HG02970 (cell line): ENCODE data around the gene TMEM243.
"Not testable (repeated sequence)": the region's sequence is repeated elsewhere in the genome, so short reads cannot be mapped to it uniquely, and the experiment has no call there.

ENCODE experiments used
- ATAC-seq: cut with Tn5 transposase; IDR thresholded peaks from one replicate; pipeline ENCODE4 v1.9.1; 2021; ENCODE audit warnings: mild to moderate bottlenecking, moderate library complexity, moderate number of reproducible peaks; ENCODE audit not compliant: unreplicated experiment, low FRiP score

TMEM243 gene, protein sequence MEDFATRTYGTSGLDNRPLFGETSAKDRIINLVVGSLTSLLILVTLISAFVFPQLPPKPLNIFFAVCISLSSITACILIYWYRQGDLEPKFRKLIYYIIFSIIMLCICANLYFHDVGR

DNA sequence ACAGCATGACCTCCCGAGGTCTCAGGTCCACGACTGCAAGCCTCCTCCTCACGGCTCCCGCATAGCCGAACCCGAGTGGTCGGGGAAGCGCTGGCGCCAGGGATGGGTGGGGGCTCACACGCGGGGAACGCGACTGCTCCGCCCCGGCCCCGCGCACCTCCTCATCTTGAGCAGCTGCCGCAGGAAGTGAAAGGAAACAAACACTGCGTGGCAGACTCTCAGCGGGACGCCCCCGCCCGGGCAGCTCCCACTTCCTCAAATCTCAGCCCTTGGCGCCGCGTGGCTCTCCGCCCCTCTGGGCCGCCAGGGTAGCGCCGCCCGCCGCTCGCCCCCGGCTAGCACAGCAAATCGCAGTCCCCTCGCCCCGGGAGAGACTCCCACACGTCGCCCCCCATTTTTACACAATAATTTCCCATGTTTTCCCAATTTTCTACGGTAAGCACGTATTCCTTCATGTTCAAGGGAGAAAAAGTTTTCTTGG lies at the start of gene TMEM243:
TMEM243 (minus strand) TSS at position 188 of the 481 bp plus-strand sequence. CDS start 229 bp downstream, outside the sequence.
- ATAC-seq = peak; percentile 55

DNA sequence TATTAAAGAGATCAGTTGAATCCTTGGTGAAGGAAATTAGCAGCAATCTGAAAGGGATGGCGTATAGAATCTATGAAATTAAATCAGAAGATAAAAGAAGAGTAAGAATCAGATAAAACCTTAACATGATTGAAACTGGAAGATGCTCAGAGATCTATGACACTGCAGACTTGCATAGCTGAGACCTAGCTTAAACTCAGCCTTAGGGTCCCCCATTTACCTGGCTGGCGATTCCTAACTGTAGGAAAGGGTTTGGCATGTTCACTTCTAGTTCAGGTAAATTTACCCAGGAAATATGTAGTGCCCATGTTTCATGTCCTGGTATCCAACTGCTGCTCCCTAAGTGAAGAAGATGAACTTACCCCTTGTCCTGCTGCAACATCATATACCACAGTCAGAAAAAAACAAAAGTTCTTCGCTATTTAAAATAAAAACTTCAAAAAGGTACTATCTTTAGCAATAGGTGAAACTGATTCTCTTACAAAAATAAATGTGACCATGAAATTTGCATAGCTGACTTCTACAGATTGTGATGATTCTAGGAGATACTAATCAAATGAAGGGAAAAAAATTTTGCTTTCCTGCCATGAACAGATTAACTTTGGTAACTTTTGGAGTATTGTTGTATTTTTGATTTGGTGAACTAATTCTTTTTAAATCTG lies 47.8 kb upstream of the TMEM243 start:
- no peak for ATAC-seq

DNA sequence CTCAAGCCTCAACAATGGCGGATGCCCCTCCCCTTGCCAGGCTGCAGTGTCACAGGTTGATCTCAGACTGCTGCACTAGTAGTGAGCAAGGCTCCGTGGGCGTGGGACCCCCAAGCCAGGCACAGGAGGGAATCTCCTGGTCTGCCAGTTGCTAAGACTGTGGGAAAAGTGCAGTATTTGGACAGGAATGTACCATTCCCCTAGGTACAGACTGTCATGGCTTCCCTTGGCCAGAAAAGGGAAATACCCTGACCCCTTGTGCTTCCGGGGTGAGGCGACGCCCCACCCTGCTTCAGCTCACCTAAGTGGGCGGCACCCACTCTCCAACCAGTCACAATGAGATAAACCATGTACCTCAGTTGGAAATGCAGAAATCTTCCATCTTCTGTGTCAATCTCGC lies 44.0 kb upstream of the TMEM243 start:
- ATAC-seq = no peak

DNA sequence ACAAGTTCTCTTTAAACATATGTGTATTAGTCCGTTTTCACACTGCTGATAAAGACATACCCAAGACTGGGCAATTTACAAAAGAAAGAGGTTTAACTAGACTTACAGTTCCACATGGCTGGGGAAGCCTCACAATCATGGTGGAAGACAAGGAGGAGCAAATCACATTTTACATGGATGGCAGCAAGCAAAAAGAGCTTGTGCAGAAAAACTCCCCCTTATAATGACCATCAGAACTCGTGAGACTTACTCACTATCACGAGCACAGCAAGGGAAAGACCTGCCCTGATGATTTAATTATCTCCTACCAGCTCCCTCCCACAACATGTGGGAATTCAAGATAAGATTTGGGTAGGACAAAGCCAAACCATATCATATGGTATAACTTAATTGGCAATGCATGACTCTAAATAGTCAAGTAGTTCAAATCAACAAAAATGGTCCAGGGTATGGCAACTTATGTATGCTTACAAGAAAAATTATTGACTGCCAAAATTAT lies 34.1 kb upstream of the TMEM243 start:
- ATAC-seq = no peak

DNA sequence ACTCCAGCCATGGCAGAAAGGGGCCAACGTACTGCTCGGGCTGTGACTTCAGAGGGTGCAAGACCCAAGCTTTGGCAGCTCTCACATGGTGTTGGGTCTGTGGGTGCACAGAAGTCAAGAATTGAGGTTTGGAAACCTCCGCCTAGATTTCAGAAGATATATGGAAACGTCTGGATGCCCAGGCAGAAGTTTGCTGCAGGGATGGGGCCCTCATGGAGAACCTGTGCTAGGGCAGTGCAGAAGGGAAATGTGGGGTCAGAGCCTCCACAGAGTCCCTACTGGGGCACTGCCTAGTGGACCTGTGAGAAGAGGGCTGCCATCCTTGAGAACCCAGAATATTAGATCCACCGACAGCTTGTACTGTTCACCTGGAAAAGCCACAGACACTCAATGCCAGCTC lies 26.1 kb upstream of the TMEM243 start:
- not testable (repeated sequence) for ATAC-seq

DNA sequence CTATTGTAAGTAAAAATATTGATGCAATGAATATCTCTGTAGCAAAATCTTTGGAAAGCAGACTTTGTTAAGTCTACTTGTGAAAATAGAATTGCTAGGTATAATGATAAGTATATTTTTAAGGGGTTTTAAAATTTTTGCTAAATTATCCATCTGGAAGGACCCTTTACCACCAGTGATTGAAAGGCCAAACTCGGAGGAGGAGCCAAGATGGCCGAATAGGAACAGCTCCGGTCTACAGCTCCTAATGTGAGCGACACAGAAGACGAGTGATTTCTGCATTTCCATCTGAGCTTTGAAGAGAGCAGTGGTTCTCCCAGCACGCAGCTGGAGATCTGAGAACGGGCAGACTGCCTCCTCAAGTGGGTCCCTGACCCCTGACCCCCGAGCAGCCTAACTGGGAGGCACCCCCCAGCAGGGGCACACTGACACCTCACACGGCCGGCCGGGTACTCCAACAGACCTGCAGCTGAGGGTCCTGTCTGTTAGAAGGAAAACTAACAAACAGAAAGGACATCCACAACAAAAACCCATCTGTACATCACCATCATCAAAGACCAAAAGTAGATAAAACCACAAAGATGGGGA lies 19.0 kb upstream of the TMEM243 start:
- ATAC-seq = not testable (repeated sequence)

DNA sequence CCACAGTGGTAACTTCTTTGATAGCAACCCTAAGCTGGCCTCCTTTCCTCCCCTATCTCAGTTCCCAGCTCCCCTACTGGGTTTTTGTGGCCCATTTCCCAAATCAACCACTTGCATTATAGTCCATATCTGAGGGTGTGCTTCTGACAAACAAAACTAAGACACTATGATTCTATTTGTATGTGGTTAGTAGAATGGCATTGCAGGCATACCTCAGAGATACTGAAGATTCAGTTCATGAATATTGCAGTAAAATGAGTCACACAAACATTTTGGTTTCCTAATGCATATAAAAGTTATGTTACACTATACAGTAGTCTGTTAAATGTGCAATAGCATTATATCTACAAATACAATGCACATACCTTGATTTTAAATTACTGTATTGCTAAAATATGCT lies 15.4 kb upstream of the TMEM243 start:
- ATAC-seq = no peak

DNA sequence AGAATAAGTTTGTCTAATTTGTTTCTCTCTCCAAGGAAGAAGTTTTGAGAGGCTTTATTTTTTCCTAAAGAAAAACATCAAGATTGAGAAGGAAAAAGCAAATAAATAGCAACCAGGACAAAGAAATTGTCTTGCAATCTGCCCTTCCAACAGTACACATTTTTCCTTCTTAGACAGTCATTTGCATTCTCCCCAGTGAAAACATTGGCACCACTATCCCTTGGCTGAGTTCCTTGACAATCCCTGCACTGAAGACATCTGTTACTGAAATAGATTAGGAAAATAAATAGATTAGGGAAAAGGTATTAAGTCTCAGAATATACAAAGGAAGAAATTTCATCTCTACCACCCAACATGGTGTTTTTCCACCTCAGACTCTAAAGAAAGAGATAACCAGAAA lies 12.2 kb upstream of the TMEM243 start:
- ATAC-seq = no peak

DNA sequence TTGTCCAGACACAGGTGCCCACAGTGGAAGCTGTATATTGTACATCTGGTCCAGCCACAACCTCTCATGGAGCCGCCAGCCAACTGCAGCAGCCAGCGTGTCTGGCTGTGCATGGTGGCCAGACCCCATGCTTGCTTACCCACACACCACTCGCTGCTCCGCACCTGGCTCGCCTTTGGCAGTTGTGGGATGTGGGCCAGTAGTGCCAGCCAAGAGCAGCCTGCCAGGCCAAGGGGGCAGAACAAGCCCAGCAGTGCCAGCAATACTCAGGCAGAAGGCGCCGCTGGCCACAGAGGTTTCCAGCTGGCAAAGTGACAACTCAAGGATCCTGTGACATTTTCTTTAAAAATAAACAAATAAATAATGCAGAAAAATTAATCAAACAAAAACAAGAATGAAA lies 11.7 kb upstream of the TMEM243 start:
- no peak for ATAC-seq

DNA sequence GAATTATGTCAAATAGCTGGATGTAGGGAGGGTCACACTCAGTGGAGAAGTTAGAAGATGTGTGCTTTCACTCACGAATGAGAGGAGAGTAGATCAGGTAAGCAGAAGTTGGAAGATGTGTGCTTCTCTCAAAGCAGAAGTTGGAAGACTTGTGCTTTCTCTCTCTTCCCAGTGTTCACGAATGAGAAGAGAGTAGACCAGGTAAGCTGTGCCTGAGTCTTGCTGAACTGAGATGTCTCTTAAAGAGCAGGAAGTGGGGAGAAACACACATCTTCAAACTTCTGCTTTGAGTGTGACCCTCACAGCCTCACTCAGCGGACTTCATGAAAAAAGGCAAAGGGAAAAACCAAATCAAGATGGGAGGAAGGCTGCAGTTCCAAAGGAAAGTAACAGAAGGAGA lies 7.0 kb upstream of the TMEM243 start:
- ATAC-seq = no peak

DNA sequence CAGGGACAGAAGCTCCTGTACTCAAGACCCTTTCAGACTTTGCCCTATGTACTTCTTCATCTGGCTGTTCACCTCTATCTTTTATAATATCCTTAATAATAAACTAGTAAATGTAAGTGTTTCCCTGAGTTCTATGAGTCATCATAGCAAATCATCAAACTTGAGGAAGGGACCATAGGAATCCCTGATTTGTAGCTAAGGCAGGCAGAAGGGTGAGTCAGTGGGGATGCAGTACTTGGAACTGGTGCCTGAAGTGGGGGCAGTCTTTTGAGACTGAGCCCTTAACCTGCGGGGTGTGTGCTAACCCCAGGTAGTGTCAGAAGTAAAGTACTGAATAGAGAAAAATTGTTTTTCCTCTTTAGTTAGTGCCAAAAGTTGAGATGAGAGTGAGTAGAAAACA lies 6.2 kb upstream of the TMEM243 start:
- no peak for ATAC-seq

DNA sequence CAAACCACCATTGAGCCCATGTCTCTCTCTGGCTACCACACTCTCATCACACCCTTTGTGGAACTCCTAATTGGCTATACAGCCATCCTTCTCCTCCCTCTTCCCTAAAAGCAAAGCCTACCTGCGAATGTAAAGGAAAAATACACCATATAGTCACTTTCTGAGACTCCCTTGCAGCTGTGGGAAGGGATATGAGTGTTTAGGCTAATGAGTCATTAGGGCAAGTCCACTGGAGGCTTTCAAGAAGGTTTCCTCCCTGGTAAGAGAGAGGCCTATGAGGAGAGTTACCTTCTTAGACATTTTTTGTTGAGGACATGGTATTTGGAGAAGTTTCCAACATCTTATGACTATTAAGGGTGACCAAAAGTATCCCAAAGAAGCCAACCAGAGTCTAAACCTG lies 4.1 kb upstream of the TMEM243 start:
- ATAC-seq = no peak

DNA sequence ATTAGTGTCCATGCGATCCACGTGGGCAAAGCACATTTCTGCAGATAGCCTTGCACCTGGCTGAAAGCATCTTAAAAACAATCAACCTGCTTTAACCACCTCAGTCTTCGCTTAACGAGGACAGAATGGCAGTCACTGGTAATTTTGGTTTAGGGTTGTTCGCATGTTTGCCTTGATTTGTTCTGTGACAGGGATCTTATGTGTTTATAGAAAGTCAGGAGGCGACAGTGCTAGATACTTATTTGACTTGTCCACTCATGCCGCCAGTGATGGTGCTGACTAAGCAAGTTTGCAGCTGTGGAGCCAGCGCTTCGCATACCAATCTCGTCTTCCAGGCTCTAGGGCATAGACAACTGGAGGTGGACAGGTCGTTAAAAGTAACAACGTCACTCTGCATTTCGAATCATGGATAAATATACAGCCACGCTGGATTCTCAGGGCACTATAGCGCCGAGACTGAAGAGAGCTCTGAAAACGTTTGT lies 1.2 kb upstream of the TMEM243 start:
- ATAC-seq = no peak

DNA sequence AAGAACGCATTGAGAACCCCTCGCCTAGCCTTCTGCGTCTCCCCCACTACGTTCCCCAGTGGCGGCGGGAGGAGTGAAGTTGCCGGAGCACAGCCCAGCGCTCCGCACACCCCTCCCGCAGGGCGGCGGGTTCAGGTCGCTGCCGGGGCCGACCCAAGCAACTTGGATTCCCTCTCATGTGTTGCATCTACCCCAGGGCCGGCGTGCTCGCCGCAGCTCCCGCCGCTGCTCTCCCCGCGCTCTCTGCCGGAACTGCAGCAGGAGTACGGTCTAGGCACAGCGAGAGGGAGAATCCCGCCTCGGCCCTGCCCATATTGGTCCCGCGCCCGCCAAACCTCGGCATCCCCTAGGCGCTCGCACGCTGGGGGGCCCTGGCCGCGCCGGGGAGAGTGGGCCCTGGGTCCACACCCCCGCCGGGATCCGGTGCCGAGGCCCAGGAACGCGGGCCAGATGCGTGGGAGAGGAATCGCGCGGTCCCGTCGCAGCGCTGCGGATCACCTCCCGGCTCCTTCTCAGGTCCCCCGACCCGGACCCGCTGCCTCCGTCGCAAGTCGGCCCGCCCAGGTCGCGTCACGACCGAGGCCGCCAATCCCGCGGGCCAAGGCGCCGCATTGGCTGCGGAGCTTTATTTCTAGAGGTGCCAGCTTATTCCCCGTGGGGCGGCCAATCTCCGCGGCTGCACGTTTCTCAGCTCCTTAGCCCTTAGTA lies 648 bp upstream of the TMEM243 start:
- ATAC-seq = peak; percentile 31

DNA sequence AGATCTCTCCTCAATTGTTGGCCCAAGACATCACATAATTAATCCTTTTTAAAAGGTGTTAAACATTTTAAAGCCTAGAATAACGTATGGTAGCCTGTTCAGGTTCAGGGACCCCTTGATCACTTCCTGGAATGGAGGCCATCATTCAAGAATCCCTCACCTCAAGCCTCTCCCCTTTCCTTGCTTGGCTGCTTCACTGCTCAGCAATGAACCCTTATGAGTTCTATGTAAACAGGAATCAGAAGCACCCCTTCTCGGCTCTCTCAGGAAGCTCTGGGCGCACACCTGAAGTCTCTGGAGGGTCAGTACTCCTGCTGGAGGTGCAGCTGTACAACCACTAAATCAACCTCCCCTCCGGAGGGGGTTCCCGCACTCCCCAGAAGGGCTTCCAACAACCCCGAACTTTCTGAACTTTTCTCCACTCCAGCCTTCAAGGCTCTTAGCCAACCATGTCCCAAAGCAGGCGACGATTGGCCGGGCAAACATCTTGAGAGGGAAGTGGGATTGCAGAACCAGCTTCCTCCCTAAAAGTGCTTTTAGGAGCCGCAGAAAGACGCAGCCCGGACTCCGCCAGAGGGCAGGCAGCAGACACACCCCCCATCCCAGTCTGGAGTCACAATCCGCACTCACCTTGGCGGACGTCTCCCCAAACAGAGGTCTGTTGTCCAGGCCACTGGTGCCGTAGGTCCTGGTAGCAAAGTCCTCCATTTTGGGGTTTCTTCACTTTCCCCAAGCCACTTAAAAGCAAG lies 562 bp downstream of the TMEM243 start:
- ATAC-seq = peak; percentile 0

DNA sequence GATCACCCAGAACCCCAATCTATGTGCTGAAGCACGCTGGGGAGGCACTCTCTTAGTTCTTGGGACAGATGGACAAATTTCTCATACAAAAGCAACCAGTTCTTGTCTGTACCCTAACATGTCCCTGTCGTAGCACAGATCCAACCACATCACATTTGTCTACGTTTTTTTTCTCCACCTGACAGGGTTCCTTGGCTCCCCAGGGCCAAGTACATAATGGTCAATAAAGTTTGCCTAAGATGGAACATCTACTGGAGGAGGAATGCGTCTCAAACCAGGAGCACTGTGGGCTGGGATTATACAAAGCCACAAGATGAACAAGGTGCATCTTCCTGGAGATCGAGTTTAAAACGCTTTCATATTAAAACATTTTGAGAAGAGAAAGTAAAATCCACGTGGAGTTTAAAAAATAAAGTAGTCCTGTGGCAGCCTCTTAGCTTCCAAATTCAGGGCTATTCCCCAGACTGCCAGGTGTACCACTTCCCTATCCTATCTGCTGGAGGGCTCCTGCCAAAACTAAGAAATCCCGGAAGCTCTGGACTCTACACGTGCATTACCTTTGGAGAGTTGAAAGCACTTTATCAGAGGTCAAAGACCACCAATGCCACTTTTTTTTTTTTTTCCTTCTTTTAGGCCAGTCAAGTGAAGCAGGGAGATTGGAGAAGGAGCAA lies 1.4 kb downstream of the TMEM243 start:
- ATAC-seq = no peak

DNA sequence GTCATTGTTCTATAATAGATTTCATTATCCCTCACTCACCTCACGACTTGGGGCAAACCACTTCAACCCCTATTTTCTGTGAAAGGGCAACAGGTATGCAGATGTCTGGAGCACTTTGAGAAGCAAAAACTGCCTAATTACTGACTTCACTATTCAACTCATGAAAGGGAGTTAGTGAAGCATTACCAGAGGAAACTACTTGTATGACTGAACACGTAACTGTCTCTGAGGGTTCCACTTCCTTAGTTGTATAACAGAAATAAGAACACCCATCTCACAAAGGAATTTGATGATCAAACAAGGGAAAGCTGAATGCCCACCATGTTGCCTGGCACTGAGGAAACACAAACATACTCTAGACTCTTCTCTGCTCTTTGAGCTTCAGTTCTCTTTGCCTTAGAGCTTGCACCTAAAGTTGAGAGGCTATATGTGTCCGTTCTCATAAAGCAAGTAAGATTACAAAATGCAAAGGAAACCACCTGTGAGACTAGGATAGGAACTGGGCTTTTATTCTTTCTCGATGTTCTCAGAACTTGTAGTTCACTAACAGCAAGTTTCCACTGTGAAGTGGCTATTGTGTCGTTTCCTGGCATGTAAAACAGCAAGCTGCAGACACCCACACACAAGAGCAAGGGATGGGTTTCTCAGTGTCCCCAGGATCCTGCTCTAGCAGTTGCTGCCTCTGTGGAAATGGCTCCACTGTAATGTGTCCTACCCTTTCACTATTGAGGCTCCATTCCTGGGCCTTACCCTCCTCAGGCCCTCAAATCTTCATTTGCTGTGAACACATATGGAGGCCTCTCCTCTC lies 2.6 kb downstream of the TMEM243 start:
- peak; percentile 57 for ATAC-seq

DNA sequence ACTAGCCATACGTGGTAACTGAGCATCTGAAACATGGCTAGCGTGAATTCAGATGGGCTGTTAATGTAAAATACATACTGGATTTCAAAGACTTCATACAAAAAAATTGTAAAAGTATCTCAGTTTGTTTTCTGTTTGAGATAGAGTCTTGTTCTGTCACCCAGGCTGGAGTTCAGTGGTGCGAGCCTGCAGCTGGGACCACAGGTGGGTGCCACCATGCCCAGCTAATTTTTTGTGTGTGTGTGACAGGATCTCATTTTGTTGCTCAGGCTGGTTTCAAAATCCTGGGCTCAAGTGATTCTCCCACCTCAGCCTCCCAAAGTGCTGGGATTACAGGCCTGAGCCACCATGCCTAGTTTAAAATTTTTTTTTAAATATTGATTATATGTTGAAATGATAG lies 4.5 kb downstream of the TMEM243 start:
- no peak for ATAC-seq

DNA sequence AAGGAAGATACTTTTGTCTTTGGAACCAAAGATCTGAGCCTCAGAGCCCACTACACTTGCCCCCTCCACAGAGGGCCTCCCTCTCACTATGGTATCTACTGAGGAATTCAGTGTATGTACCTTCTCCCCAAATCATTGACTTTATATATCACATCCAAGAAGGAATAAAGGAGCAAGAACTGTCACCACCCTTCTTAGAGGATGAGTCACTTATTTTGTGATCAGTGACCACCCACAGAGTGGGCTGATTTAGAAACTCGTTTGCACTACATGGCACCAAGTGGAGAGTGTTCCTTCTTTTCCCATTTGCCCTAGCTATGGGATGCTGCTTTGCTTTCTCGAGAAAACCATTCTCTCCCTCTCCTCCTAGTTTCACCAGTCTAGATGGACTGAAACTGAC lies 5.7 kb downstream of the TMEM243 start:
- ATAC-seq = no peak
